GM13977 (cell line): Measurements from ENCODE around the gene ADAM23.

Experiments
- DNase-seq: peaks from one replicate; pipeline ENCODE4 v3.0.0; 2012; ENCODE audit warnings: low spot score
- CTCF ChIP-seq: IDR thresholded peaks from 2 replicates; pipeline ENCODE4 v1.5.1; 2012; ENCODE audit warnings: mild to moderate bottlenecking, control low read depth; ENCODE audit not compliant: insufficient read depth; ENCODE audit errors: extremely low read depth, missing control alignments
- in situ Hi-C: fragments of 300-500 bp; cut with MboI; formaldehyde crosslinking; loops from one replicate; pipeline ENCODE4 v1.12.0; 2022; ENCODE audit warnings: low sequenced_read_pairs, low pct_unique_long_range_greater_than_20kb, mixed read lengths, inconsistent platforms; ENCODE audit not compliant: unreplicated experiment

The ADAM23 gene

GRCh38 chr2:206642075-206643025, 199.0 kb downstream of the ADAM23 start, which contains the start of gene FAM237A:
Gene FAM237A, plus strand, starts transcription at chr2:206642487. Its CDS starts 1,750 bp downstream, at chr2:206644237.
- peak; percentile 51 for DNase-seq
- TF ChIP-seq CTCF: no peak
- in situ Hi-C loops: no loop called here

- in situ Hi-C loops: no loop called here
- no peak for DNase-seq
Observed at GRCh38 chr2:206647985-206648384, 204.7 kb downstream of the ADAM23 start.

GRCh38 chr2:206657087-206657486, 213.8 kb downstream of the ADAM23 start:
- DNase-seq: no peak
- in situ Hi-C loops: no loop called here
- no peak for TF ChIP-seq CTCF

More at GRCh38 chr2:206647985-206648384, 204.7 kb downstream of the ADAM23 start:
- no peak for TF ChIP-seq CTCF

- in situ Hi-C loops: no loop called here
- TF ChIP-seq CTCF: no peak
- DNase-seq: no peak
Observed at GRCh38 chr2:206665251-206665650, 221.9 kb downstream of the ADAM23 start.
